ENCODE measurements around the gene SIAH2.
A peak's percentile ranks its signal among the peaks of the same experiment; 100 is the strongest.

SIAH2 gene

DNA sequence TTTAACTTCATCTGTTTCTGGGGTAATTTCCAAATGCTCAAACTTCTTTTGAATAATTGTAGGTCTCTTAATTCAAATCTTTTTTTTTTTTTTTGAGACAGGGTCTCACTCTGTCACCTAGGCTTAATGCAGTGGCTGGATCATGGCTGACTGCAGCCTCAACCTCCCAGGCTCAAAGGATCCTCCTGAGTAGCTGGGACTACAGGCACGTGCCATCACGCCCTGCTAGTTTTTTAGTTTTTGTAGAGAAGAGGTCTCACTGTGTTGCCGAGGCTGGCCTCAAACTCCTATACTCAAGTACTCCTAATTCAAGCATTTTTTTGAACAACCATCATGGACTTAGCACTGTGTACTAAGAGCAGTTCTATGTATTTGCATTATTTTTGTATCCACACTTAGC lies 3.8 kb upstream of the SIAH2 start:
- Histone ChIP-seq H3K9me3 (ENCODE audit: low read depth, low read length) (no peaks in the 10 kb centered on the region), H3K36me3 (ENCODE audit: insufficient read depth, low read length) (no peaks in the 10 kb centered on the region), H3K9ac (ENCODE audit: insufficient read length) (no peak overlapping the region), H3K27ac (no peak overlapping the region), H3K4me3 (no peak overlapping the region)
- no peak for DNase-seq (ENCODE audit: low read depth, low spot score)
- TF ChIP-seq FOXP2 (optimal IDR thresholded peaks at IDR 0.05; ENCODE audit: control extremely low read depth, extremely low read length, insufficient read depth) (no peak), POLR2AphosphoS5 (IDR thresholded peaks at IDR 0.05; ENCODE audit: borderline replicate concordance, low read depth, low read length) (no peak), EZH2 (IDR thresholded peaks at IDR 0.05) (no peak)

DNA sequence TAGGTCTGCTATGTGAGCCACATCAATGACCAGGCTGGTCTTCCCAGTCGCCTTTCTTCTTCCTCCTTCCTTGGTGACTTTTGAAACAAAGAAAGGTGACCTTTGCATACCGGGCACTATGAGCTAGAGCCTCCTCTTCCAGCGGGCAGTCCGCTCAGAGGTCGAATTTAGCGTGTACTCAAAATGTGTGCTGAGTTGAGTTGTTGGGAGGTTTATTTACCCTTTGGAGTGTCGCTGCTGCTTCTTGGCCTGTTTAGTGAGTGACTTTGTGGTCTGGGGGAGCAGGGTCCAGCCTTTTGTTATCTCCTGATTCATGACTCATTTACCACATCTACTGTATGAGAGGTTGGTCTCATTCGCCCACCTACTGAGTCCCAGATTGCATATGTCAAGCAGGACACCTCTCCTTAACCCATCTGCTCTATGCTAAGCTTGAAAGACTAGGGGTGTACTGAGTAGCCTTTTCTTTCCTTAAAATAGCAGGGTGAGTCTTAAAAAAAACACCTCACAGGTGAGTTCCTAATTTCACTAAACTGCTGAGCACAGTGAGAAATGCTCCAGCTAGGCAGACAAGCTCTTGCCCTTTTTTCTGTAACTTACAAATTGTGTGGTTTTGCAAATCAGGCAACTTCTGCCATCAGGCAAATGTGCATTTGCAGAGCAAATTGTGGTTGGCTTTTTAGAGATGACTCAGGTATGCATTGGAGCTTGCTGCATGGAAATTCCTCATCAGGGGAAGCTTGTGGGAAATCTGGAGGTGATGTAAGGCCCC lies 3.2 kb upstream of the SIAH2 start:
- Histone ChIP-seq H3K27ac (no peak overlapping the region), H3K9ac (ENCODE audit: insufficient read length) (no peak overlapping the region), H3K36me3 (ENCODE audit: insufficient read depth, low read length) (no peaks in the 10 kb centered on the region), H3K9me3 (ENCODE audit: low read depth, low read length) (no peaks in the 10 kb centered on the region), H3K4me3 (no peak overlapping the region)
- no peak for DNase-seq (ENCODE audit: low read depth, low spot score)
- TF ChIP-seq FOXP2 (optimal IDR thresholded peaks at IDR 0.05; ENCODE audit: control extremely low read depth, extremely low read length, insufficient read depth) (no peak), EZH2 (IDR thresholded peaks at IDR 0.05) (no peak), POLR2AphosphoS5 (IDR thresholded peaks at IDR 0.05; ENCODE audit: borderline replicate concordance, low read depth, low read length) (no peak)

DNA sequence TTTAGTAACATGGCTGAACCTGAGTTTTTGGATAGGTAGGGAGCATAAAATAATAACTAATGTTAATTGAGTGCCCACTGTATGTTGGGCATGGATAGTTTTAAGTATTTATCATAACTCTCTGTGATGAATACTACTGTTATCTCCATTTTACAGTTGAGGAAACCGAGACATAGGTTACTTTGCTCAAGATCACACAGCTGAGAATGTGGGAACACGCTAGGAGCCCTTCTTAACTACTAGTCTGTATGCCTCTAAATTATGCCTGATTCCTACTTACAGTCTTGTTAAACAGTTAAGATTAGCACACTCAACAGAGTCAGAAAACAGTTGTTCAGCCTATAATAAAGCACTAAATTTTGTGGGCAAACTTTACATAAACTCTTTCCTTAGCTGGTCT lies 2.0 kb upstream of the SIAH2 start:
- no peaks in the 10 kb centered on the region for H3K9me3 ChIP-seq (ENCODE audit: low read depth, low read length)
- no peak overlapping the region for H3K4me3 ChIP-seq
- H3K9ac ChIP-seq (ENCODE audit: insufficient read length): no peak overlapping the region
- H3K27ac ChIP-seq: no peak overlapping the region
- TF ChIP-seq EZH2 (IDR thresholded peaks at IDR 0.05): no peak
- no peak for TF ChIP-seq POLR2AphosphoS5 (IDR thresholded peaks at IDR 0.05; ENCODE audit: borderline replicate concordance, low read depth, low read length)
- no peak for TF ChIP-seq FOXP2 (optimal IDR thresholded peaks at IDR 0.05; ENCODE audit: control extremely low read depth, extremely low read length, insufficient read depth)
- H3K36me3 ChIP-seq (ENCODE audit: insufficient read depth, low read length): peaks cover 5% of the 10 kb centered on the region; the same call in 1 of the 2 replicates
- no peak for DNase-seq (ENCODE audit: low read depth, low spot score)

DNA sequence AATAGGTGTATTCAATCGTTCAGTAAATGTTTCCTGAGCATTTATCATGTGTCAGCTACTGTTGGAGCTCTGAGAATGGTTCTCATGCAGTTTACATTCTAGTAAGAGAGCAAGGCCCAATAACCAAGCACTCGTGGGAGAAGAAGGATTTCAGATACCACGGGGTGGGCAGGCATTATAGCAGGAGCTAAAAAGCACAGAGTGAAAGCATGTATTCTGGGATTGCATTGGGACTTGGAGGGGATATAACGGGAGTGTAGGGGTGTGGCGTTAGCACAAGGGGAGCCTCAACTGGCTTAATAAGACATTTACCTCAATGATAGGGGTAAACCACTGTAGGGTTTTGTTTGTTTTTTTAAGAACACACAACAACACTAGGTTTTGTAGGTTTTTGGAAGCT lies 1.6 kb upstream of the SIAH2 start:
- H3K9me3 ChIP-seq (ENCODE audit: low read depth, low read length): no peaks in the 10 kb centered on the region
- H3K36me3 ChIP-seq (ENCODE audit: insufficient read depth, low read length): peaks cover 9% of the 10 kb centered on the region
- TF ChIP-seq POLR2AphosphoS5 (IDR thresholded peaks at IDR 0.05; ENCODE audit: borderline replicate concordance, low read depth, low read length): no peak
- no peak for TF ChIP-seq EZH2 (IDR thresholded peaks at IDR 0.05)
- TF ChIP-seq FOXP2 (optimal IDR thresholded peaks at IDR 0.05; ENCODE audit: control extremely low read depth, extremely low read length, insufficient read depth): no peak
- H3K4me3 ChIP-seq: no peak overlapping the region
- no peak for DNase-seq (ENCODE audit: low read depth, low spot score)
- no peak overlapping the region for H3K27ac ChIP-seq
- H3K9ac ChIP-seq (ENCODE audit: insufficient read length): no peak overlapping the region

DNA sequence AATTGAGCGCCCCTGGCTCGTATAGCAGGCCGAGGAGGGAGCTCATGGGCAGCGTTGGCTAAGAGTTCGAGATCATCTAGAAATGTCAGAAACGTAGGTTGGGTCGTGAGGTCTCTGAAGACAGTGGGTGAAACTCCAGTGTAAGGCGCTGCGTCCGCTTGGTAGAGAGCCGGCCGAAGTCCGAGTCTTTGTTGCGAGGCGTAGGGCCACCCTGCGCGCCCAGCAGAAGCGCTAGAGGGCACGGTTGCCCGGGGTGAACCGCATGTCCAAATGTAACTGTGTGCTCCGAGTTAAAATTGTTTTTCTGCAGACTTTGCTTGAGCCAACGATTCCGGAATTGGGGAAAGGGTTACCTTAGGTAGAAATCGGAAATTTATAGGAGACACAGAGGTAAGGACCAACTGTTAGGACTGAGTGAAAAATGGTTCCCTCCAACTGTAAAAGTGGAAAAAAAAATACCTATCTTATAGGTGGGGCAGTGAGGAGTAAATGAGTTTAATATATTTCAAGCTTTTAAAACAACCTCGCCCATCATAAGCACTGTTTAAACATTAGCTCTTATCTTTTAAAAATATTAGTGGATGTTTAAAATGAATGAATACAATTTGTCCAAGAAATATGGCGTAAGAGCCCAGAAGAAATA lies 993 bp upstream of the SIAH2 start:
- Histone ChIP-seq H3K9ac (ENCODE audit: insufficient read length) (peak overlapping the region; percentile 69), H3K27ac (no peak overlapping the region), H3K9me3 (ENCODE audit: low read depth, low read length) (no peaks in the 10 kb centered on the region), H3K36me3 (ENCODE audit: insufficient read depth, low read length) (peaks cover 15% of the 10 kb centered on the region), H3K4me3 (peak overlapping the region; percentile 86)
- no peak for DNase-seq (ENCODE audit: low read depth, low spot score)
- TF ChIP-seq FOXP2 (optimal IDR thresholded peaks at IDR 0.05; ENCODE audit: control extremely low read depth, extremely low read length, insufficient read depth): no peak
- no peak for TF ChIP-seq EZH2 (IDR thresholded peaks at IDR 0.05)
- TF ChIP-seq POLR2AphosphoS5 (IDR thresholded peaks at IDR 0.05; ENCODE audit: borderline replicate concordance, low read depth, low read length): no peak

DNA sequence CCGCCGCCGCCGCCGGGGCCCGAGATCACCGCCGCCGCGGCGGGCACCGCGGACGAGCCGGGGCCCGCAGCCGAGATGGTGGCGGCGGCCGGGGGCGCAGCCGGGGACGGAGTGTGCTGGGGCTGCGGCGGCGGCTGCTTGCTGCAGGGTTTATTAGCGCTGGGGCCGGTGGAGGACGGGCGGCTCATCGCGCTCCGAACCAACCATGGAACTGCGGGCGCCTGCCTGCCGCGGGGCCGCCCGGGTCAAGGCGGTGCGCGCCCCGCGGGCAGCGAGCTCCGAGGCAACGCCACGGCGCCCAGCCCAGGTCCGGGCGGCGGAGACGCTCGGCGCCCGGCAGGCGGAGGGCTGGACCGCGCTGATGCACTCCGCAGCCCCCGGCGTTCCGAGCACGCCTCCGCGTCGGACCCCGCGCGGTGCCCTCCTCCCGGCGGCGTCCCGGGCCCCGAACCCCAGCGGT lies 277 bp downstream of the SIAH2 start:
- Histone ChIP-seq H3K9me3 (ENCODE audit: low read depth, low read length) (no peaks in the 10 kb centered on the region), H3K27ac (no peak overlapping the region), H3K9ac (ENCODE audit: insufficient read length) (peak overlapping the region; percentile 82), H3K4me3 (peak overlapping the region; percentile 86), H3K36me3 (ENCODE audit: insufficient read depth, low read length) (peaks cover 16% of the 10 kb centered on the region)
- DNase-seq (ENCODE audit: low read depth, low spot score): no peak
- no peak for TF ChIP-seq EZH2 (IDR thresholded peaks at IDR 0.05)
- no peak for TF ChIP-seq FOXP2 (optimal IDR thresholded peaks at IDR 0.05; ENCODE audit: control extremely low read depth, extremely low read length, insufficient read depth)

DNA sequence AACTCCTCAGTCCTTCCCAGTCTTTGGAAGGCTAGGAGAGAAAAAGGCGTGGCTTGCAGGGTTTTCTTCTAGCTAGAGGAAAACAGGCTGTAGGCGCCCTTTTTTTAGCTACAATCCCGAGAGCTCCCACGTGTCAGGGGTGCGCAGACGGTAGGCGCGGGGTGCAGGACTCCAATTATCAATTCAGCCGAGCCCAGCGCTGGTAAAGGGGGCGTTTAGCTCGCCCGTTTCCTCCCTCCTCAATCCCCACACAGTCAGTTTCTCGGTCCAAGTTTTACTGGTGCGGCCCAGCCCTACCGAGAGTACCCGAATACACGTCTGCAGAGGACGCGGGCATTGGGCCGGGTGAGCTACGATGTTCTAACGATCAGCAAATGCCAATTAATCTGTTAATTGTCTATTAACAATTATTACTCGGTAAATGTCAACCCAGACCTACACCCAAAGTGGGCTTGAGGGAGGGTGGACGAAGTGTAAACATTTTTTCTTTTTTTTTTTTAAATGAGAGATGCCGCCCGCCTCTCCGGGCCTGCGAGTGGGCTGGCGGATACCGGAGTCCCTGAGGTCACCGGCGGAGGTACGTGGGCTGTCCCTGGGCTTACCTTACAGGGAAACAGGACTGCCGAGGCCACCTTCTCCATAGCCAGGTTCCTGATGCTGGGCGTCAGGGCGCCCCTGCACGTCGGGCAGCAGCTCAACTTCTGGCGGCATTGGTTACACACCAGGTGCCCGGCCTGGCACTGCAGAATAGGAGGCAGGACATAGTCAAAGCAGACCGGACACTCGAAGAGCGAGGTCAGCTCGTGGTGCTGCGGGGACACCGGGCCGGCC lies 923 bp downstream of the SIAH2 start:
- DNase-seq (ENCODE audit: low read depth, low spot score): no peak
- no peak overlapping the region for H3K27ac ChIP-seq
- peak overlapping the region; percentile 86 for H3K4me3 ChIP-seq
- no peak for TF ChIP-seq FOXP2 (optimal IDR thresholded peaks at IDR 0.05; ENCODE audit: control extremely low read depth, extremely low read length, insufficient read depth)
- TF ChIP-seq POLR2AphosphoS5 (IDR thresholded peaks at IDR 0.05; ENCODE audit: borderline replicate concordance, low read depth, low read length): peak; percentile 84
- no peak for TF ChIP-seq EZH2 (IDR thresholded peaks at IDR 0.05)
- H3K36me3 ChIP-seq (ENCODE audit: insufficient read depth, low read length): peaks cover 18% of the 10 kb centered on the region
- peak overlapping the region; percentile 82 for H3K9ac ChIP-seq (ENCODE audit: insufficient read length)
- H3K9me3 ChIP-seq (ENCODE audit: low read depth, low read length): no peaks in the 10 kb centered on the region

All from SK-N-MC (cell line).